ENCODE data around the gene MAPKAP1. TPM values are rescaled to one million over a fixed set of nuclear protein-coding genes. Genes with fewer than 3 reads are reported as not detected.

Gene MAPKAP1
- total and polyA plus RNA-seq, 2 of the 13 experiments (the other 11 are each of a cell fraction or from before 2014, with no cell fraction given), result 45.0 to 64.3 TPM

DNA sequence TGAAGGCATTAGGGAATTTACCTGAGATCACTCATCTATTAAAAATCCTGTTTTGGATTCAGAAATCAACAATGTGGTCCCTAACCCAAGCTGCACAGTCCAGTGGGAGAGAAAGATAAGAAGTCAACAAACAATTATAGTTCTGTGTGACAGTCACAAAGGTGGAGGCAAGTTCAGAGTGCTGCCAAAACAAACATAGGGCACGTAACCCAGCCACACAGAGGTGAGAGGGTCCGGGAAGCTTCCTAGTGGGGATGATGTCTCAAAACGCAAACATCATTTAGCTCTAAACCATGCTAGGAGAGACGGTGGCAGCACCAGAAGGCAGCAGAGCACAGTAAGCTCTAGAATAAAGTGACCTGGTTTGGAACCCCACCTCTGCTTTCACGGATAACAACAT lies 158.9 kb downstream of the MAPKAP1 start (continued):
- peak; percentile 87; the same call in 1 of the 2 replicates for TF ChIP-seq FOXO1 (CRISPR knock-in tag; IDR thresholded peaks at IDR 0.05)
- peak; percentile 80 for TF ChIP-seq ZNF263 (CRISPR knock-in tag; IDR thresholded peaks at IDR 0.05)
- TF ChIP-seq, protein P1, sequence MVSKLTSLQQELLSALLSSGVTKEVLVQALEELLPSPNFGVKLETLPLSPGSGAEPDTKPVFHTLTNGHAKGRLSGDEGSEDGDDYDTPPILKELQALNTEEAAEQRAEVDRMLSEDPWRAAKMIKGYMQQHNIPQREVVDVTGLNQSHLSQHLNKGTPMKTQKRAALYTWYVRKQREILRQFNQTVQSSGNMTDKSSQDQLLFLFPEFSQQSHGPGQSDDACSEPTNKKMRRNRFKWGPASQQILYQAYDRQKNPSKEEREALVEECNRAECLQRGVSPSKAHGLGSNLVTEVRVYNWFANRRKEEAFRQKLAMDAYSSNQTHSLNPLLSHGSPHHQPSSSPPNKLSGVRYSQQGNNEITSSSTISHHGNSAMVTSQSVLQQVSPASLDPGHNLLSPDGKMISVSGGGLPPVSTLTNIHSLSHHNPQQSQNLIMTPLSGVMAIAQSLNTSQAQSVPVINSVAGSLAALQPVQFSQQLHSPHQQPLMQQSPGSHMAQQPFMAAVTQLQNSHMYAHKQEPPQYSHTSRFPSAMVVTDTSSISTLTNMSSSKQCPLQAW (CRISPR knock-in tag; IDR thresholded peaks at IDR 0.05), result peak; percentile 70; the same call in 1 of the 2 replicates
- peak; percentile 88 for TF ChIP-seq ISL2 (CRISPR knock-in tag; IDR thresholded peaks at IDR 0.05)
- peak; percentile 28; the same call in 1 of the 2 replicates for TF ChIP-seq ARID4A (CRISPR knock-in tag; IDR thresholded peaks at IDR 0.05; ENCODE audit: borderline replicate concordance)
- TF ChIP-seq SAFB2 (CRISPR knock-in tag; IDR thresholded peaks at IDR 0.05; ENCODE audit: borderline replicate concordance, low read depth), result no peak
- TF ChIP-seq IKZF1 (IDR thresholded peaks at IDR 0.05), result no peak
- TF ChIP-seq MIER2 (CRISPR knock-in tag; IDR thresholded peaks at IDR 0.05), result no peak
- TF ChIP-seq ZBTB1 (CRISPR knock-in tag; IDR thresholded peaks at IDR 0.05; ENCODE audit: borderline replicate concordance), result no peak
- no peak for TF ChIP-seq MAFF (IDR thresholded peaks at IDR 0.05; ENCODE audit: low read depth, low read length)
- TF ChIP-seq ZFYVE20 (CRISPR knock-in tag; IDR thresholded peaks at IDR 0.05; ENCODE audit: borderline replicate concordance, low read depth), result no peak
- TF ChIP-seq DMTF1 (CRISPR knock-in tag; IDR thresholded peaks at IDR 0.05), result no peak
- no peak for TF ChIP-seq DR1 (CRISPR knock-in tag; IDR thresholded peaks at IDR 0.05)
- TF ChIP-seq POLR2AphosphoS2 (IDR thresholded peaks at IDR 0.05; ENCODE audit: low read depth, low read length), result no peak
- TF ChIP-seq ZSCAN31 (CRISPR knock-in tag; IDR thresholded peaks at IDR 0.05; ENCODE audit: low read depth), result no peak
- no peak for TF ChIP-seq ATF7-NPFF (CRISPR knock-in tag; IDR thresholded peaks at IDR 0.05; ENCODE audit: low read depth)
- no peak for TF ChIP-seq SMYD3 (CRISPR knock-in tag; IDR thresholded peaks at IDR 0.05)
- peak; percentile 74 for TF ChIP-seq MED1 (CRISPR knock-in tag; IDR thresholded peaks at IDR 0.05)
- TF ChIP-seq YEATS2 (CRISPR knock-in tag; IDR thresholded peaks at IDR 0.05; ENCODE audit: borderline replicate concordance), result no peak
- TF ChIP-seq BCLAF1 (IDR thresholded peaks at IDR 0.05), result no peak

All from HepG2 (cell line).